Measurements from ENCODE around the gene CCDC85C.

The CCDC85C gene

DNA sequence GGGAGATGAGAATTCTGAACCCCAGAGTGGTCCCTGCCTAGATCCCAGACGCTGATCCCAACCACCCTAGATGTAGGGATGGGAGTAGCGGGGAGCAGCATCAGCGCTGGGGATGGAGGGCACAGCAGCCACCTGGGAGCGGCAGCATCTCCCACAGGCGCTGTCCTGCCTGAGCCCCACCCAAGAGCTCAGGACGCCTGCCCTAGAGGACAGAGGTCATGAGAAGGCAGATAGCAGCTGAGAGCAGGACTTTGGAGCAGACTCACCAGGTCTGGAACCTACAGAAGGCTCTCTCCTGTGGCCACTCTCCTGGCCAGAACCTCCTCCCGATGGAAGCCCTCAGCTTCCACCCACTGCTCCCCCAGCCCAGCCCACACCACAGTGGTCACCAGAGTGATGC is 7.2 kb downstream of the CCDC85C start:
- in situ Hi-C loops (cut with MboI; ENCODE audit: low pct_unique_long_range_greater_than_20kb, low sequenced_read_pairs, unreplicated experiment) = no loop called here
- no peak for DNase-seq (ENCODE audit: low spot score)
- TF ChIP-seq CTCF (IDR thresholded peaks at IDR 0.05; ENCODE audit: extremely low read depth, insufficient read depth, missing control alignments) = no peak

- TF ChIP-seq CTCF (IDR thresholded peaks at IDR 0.05; ENCODE audit: extremely low read depth, insufficient read depth, missing control alignments) = no peak
- in situ Hi-C loops (cut with MboI; ENCODE audit: low pct_unique_long_range_greater_than_20kb, low sequenced_read_pairs, unreplicated experiment) = no loop called here
- no peak for DNase-seq (ENCODE audit: low spot score)
Observed at GRCh38 chr14:99596071-99596627, 7.9 kb downstream of the CCDC85C start.

- TF ChIP-seq CTCF (IDR thresholded peaks at IDR 0.05; ENCODE audit: extremely low read depth, insufficient read depth, missing control alignments) = no peak
- in situ Hi-C loops (cut with MboI; ENCODE audit: low pct_unique_long_range_greater_than_20kb, low sequenced_read_pairs, unreplicated experiment) = no loop called here
Observed at GRCh38 chr14:99595524-99595923, 8.5 kb downstream of the CCDC85C start.

DNA sequence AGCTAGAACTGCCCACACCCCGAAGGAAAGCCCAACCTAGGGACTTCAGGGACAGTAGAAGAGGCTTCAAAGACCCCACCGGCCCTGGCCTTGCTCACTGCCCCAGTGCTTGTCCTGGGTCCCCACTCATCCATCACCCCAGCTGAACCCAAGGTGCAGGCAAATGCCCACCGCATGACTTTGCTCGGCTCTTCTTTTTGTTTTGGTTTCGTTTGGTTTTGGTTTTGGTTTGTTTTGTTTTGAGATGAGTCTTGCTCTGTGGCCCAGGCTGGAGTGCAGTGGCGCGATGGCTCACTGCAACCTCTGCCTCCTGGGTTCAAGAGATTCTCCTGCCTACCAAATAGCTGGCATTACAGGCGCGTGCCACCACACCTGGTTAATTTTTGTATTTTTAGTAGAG is 9.0 kb downstream of the CCDC85C start:
- peak; percentile 76 for DNase-seq (ENCODE audit: low spot score)
- TF ChIP-seq CTCF (IDR thresholded peaks at IDR 0.05; ENCODE audit: extremely low read depth, insufficient read depth, missing control alignments) = no peak
- in situ Hi-C loops (cut with MboI; ENCODE audit: low pct_unique_long_range_greater_than_20kb, low sequenced_read_pairs, unreplicated experiment) = no loop called here

More at GRCh38 chr14:99595524-99595923, 8.5 kb downstream of the CCDC85C start:
- DNase-seq (ENCODE audit: low spot score) = no peak

DNA sequence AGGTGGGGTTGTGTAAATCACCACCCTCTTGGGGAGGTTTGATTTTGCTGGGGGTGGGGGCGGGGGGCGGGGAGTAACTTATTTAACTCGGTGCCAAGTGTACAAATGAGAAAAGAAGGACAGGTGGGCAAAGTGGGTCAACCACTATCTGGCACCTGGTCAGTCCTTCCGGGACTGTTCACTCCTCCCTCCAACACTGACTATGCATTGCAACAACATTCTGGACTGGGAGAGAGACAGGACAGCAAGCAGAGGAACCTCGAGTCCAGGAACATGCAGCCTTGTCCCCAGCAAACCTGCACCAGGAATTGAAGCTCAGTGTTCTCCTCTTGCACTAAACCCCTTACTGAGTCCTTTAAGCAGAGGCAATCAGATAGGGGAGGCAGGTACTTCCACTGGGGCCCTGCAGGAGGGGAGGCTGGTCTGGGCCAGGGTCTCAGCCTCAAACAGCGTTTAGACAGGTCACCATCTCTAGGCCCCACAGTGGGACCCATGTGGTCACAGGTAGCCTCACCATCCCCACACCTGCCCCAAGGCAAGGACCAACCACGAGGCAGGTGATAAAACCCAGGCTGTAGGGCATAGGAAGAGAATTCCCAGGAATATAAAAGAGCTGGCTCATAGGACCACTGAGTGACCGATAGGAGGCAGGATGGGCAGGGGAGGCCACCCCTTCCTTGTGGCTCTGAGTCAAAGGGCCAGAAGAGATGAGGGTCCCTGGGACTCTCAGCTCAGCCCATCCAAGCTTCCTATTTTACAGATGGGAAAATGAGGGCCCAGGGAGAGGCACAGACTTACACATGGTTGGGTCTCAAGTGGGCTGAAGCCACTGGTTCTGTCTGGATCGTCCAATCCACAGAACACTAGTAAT is 9.8 kb downstream of the CCDC85C start:
- DNase-seq (ENCODE audit: low spot score) = no peak
- TF ChIP-seq CTCF (IDR thresholded peaks at IDR 0.05; ENCODE audit: extremely low read depth, insufficient read depth, missing control alignments) = no peak
- in situ Hi-C loops (cut with MboI; ENCODE audit: low pct_unique_long_range_greater_than_20kb, low sequenced_read_pairs, unreplicated experiment) = no loop called here

DNA sequence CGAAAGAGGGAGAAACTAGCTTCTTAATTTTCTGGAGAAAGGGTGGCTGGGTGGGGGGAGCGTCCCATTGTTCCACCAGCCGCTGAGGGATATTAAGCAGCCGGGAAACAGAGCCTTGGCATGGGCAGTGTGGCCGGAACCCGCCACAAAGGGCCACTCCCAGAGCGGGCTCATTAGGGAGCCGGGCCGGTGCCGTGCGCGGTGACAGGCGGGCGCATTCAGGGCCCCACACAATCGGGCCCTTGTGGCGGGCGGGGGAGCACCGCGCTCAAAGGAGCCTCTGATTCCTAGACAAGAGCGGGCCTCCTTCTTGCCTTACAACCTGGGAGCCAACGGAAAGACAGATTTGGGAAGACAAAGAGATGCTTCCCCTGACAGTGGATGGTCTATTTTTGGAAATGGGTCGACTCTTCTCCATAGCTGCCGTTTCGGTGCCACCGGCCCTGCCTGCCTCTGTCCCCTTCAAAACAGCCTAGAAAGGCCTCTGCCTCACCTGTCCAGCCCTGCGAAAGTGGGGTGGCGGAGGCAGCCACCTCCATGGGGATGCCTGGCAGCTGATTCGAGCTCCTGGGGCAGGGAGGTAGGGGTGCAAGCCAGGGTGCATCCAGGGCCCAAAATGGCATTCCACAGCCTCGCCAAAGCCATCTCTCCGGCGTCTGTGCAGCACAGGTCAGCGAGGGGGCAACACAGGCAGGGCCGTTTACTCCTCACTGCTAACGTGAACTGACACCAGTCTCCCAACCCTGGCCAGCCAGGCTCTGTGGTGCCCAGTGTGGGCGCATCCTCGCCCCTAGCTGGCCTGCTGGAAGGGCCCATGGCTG is 10.9 kb downstream of the CCDC85C start:
- DNase-seq (ENCODE audit: low spot score) = no peak
- in situ Hi-C loops (cut with MboI; ENCODE audit: low pct_unique_long_range_greater_than_20kb, low sequenced_read_pairs, unreplicated experiment) = no loop called here
- no peak for TF ChIP-seq CTCF (IDR thresholded peaks at IDR 0.05; ENCODE audit: extremely low read depth, insufficient read depth, missing control alignments)
